HG02642 (cell line): Measurements from ENCODE around the gene PTPN21.

ENCODE experiments used
- ATAC-seq: cut with Tn5 transposase; IDR thresholded peaks from one replicate; pipeline ENCODE4 v1.9.1; 2021; ENCODE audit warnings: mild to moderate bottlenecking; ENCODE audit not compliant: unreplicated experiment, poor library complexity

The PTPN21 gene

GRCh38 chr14:88515499-88516221, 39.1 kb downstream of the PTPN21 start:
- ATAC-seq = no peak

- ATAC-seq = no peak
These were observed 47.6 kb downstream of the PTPN21 start for GRCh38 chr14:88507208-88507607.

GRCh38 chr14:88505621-88506020, 49.2 kb downstream of the PTPN21 start:
- ATAC-seq = no peak

- ATAC-seq = no peak
These were observed 50.2 kb downstream of the PTPN21 start for GRCh38 chr14:88504602-88505001.

- no peak for ATAC-seq
These were observed 50.9 kb downstream of the PTPN21 start for GRCh38 chr14:88503754-88504406.

- no peak for ATAC-seq
These were observed 52.1 kb downstream of the PTPN21 start for GRCh38 chr14:88502740-88503139.

GRCh38 chr14:88500611-88501010, 54.2 kb downstream of the PTPN21 start:
- no peak for ATAC-seq

- no peak for ATAC-seq
These were observed 55.6 kb downstream of the PTPN21 start for GRCh38 chr14:88499225-88499624.

GRCh38 chr14:88496414-88496813, 58.4 kb downstream of the PTPN21 start:
- ATAC-seq = no peak

GRCh38 chr14:88493392-88494185, 61.2 kb downstream of the PTPN21 start:
- ATAC-seq = no peak

- ATAC-seq = peak; percentile 96
These were observed 62.3 kb downstream of the PTPN21 start for GRCh38 chr14:88492272-88493089.

GRCh38 chr14:88490168-88490567, 64.6 kb downstream of the PTPN21 start:
- ATAC-seq = no peak

- no peak for ATAC-seq
These were observed 65.9 kb downstream of the PTPN21 start for GRCh38 chr14:88488897-88489296.

- no peak for ATAC-seq
These were observed 66.7 kb downstream of the PTPN21 start for GRCh38 chr14:88488081-88488480.

GRCh38 chr14:88482524-88482923, 72.3 kb downstream of the PTPN21 start:
- ATAC-seq = no peak

GRCh38 chr14:88481794-88482193, 73.0 kb downstream of the PTPN21 start:
- ATAC-seq = no peak

- ATAC-seq = no peak
These were observed 73.7 kb downstream of the PTPN21 start for GRCh38 chr14:88481059-88481458.

- ATAC-seq = no peak
These were observed 75.2 kb downstream of the PTPN21 start for GRCh38 chr14:88479574-88479987.

GRCh38 chr14:88478931-88479330, 75.9 kb downstream of the PTPN21 start:
- no peak for ATAC-seq

- ATAC-seq = no peak
These were observed 77.1 kb downstream of the PTPN21 start for GRCh38 chr14:88477513-88478250.
